K562 (cell line): ENCODE results near the gene ARHGEF9. TPM values are rescaled to one million over a fixed set of nuclear protein-coding genes. Genes with fewer than 3 reads are reported as not detected.
A peak's percentile ranks its signal among the peaks of the same experiment; 100 is the strongest.

Source experiments
- ATAC-seq: fragments of 200-7000 bp; cut with Tn5 transposase; 3 replicates; pipeline ENCODE4 v1.9.1; 2020; ENCODE audit warnings: moderate library complexity
- BruUV-seq: library from RNA; stranded (reverse); fragments of 400-500 nt; replicated peaks from 2 replicates; lab custom pipeline; 2021; lab: Mats Ljungman, UMichigan
- CTCF ChIA-PET: fragments of 300-600 bp; formaldehyde crosslinking; extraction: SDS; loops from one replicate; lab custom pipeline; 2021; ENCODE audit warnings: low intra/inter-chr PET ratio; lab: Yijun Ruan, JAX
- POLR2A ChIA-PET: fragments of 300-600, 350-650 bp; sonication (Branson Sonifier 250); formaldehyde crosslinking; extraction: SDS; loops from one replicate; lab custom pipeline; 2021; ENCODE audit warnings: antibody characterized with exemption, inconsistent platforms; lab: Yijun Ruan, JAX
- DNase-seq, 4 experiments: peaks; one replicate each; pipeline versions ENCODE4 v3.0.0 to v3.0.0-alpha.2; 2011 to 2018; ENCODE audit warnings: low spot score in 3 of 4, mixed read lengths in 3 of 4; ENCODE audit errors: extremely low read depth in 1 of 4
- FAIRE-seq: peaks from 2 replicates; lab custom pipeline; 2011; peaks lifted over from hg19 to GRCh38; lab: Jason Lieb, UNC
- H2AFZ ChIP-seq: 2 replicates; pipeline ENCODE4 v1.6.0; 2011; ENCODE audit warnings: low read depth, low read length, control low read depth, inconsistent platforms
- H3K27ac ChIP-seq: fragments of 200-600 bp; 3 replicates; pipeline ENCODE4 v1.8.0; 2011; ENCODE audit warnings: low read depth, mild to moderate bottlenecking, control low read depth, inconsistent platforms, low read length, moderate library complexity, mixed read lengths; ENCODE audit errors: extremely low read depth
- H3K27me3 ChIP-seq, 2 experiments: fragments of 300-600 bp in 1 of 2; 2 replicates in 1 of 2; 3 replicates in 1 of 2; pipeline versions ENCODE4 v1.6.0 to v1.8.0; 2011; ENCODE audit warnings: inconsistent platforms in 2 of 2, low read length in 2 of 2, mild to moderate bottlenecking in 1 of 2, mixed read lengths in 1 of 2, moderate library complexity in 1 of 2; ENCODE audit not compliant: control insufficient read depth in 2 of 2, insufficient read depth in 2 of 2
- H3K36me3 ChIP-seq: fragments of 300-600 bp; 3 replicates; pipeline ENCODE4 v1.8.0; 2011; ENCODE audit warnings: mild to moderate bottlenecking, low read length, inconsistent platforms; ENCODE audit not compliant: control insufficient read depth, insufficient read depth
- H3K4me1 ChIP-seq, 2 experiments: fragments of 200-600 bp in 1 of 2; replicated peaks in 1 of 2; 2 replicates in 1 of 2; 3 replicates in 1 of 2; pipeline versions ENCODE4 v1.5.1 to v1.8.0; 2011; ENCODE audit warnings: inconsistent platforms in 2 of 2, low read length in 2 of 2, mild to moderate bottlenecking in 1 of 2, mixed read lengths in 1 of 2, moderate library complexity in 1 of 2; ENCODE audit not compliant: control insufficient read depth in 2 of 2, insufficient read depth in 2 of 2
- H3K4me2 ChIP-seq: 2 replicates; pipeline ENCODE4 v1.6.1; 2011; ENCODE audit warnings: low read length, control low read depth, inconsistent platforms, mixed read lengths; ENCODE audit not compliant: insufficient read depth
- H3K4me3 ChIP-seq: fragments of 200-600 bp; sonication (generic), shearing (Covaris generic); 2 replicates; pipeline ENCODE4 v1.5.1; 2016; ENCODE audit warnings: control low read depth, inconsistent platforms
- H3K79me2 ChIP-seq: fragments of 200-600 bp; 3 replicates; pipeline ENCODE4 v1.8.0; 2011; ENCODE audit warnings: low read length, inconsistent platforms; ENCODE audit not compliant: control insufficient read depth, insufficient read depth
- H3K9ac ChIP-seq, 2 experiments: 2 replicates each; pipeline versions ENCODE4 v1.6.0 to v1.6.1; 2011; ENCODE audit warnings: low read depth in 2 of 2, low read length in 2 of 2, control low read depth in 1 of 2, inconsistent platforms in 1 of 2, mild to moderate bottlenecking in 1 of 2, mixed read lengths in 1 of 2; ENCODE audit not compliant: insufficient read depth in 1 of 2
- H3K9me1 ChIP-seq: one replicate; pipeline ENCODE4 v1.6.0; 2011; ENCODE audit warnings: inconsistent platforms, mild to moderate bottlenecking, low read length, moderate library complexity; ENCODE audit not compliant: control insufficient read depth, insufficient read depth
- H3K9me3 ChIP-seq: replicated peaks from 2 replicates; pipeline ENCODE4 v1.5.1; 2011; ENCODE audit warnings: low read depth, low read length, inconsistent platforms; ENCODE audit not compliant: control insufficient read depth, insufficient read depth
- H4K20me1 ChIP-seq: replicated peaks from 2 replicates; pipeline ENCODE4 v1.6.1; 2011; ENCODE audit warnings: low read length, inconsistent platforms, mixed read lengths; ENCODE audit not compliant: control insufficient read depth, insufficient read depth
- ARNT ChIP-seq, 2 experiments: fragments of 450-650 bp; IDR thresholded peaks; 2 replicates each; pipeline ENCODE4 v1.6.1; 2016; ENCODE audit warnings: mild to moderate bottlenecking in 1 of 2
- ATF1 ChIP-seq, 2 experiments: fragments of 450-650 bp in 1 of 2; IDR thresholded peaks; 2 replicates each; pipeline ENCODE4 v1.6.1; 2016; ENCODE audit warnings: missing compliant biosample characterization in 1 of 2, missing genetic modification characterization in 1 of 2
- DACH1 ChIP-seq: fragments of 450-650 bp; IDR thresholded peaks from 2 replicates; pipeline ENCODE4 v1.6.1; 2018; ENCODE audit not compliant: partially characterized antibody
- ELF4 ChIP-seq: fragments of 450-650 bp; formaldehyde crosslinking; IDR thresholded peaks from 2 replicates; pipeline ENCODE4 v1.4.0; 2022; ENCODE audit warnings: missing genetic modification characterization
- HNRNPK ChIP-seq: fragments of 200-400 bp; formaldehyde crosslinking; IDR thresholded peaks from one replicate; pipeline ENCODE4 v1.6.1; 2018; ENCODE audit warnings: mild to moderate bottlenecking, low read depth, low read length; ENCODE audit not compliant: poor library complexity, severe bottlenecking
- HSF4 ChIP-seq: fragments of 250-450 bp; sonication (Bioruptor Pico); IDR thresholded peaks from 2 replicates; pipeline ENCODE4 v2.1.2; 2022; ENCODE audit warnings: mild to moderate bottlenecking, moderate library complexity, borderline replicate concordance
- MAFG ChIP-seq: fragments of 450-650 bp; conservative IDR thresholded peaks from 2 replicates; pipeline ENCODE4 v1.6.1; 2016; ENCODE audit warnings: missing genetic modification characterization, missing compliant biosample characterization
- MCM7 ChIP-seq, 2 experiments: fragments of 450-650 bp; IDR thresholded peaks; 2 replicates each; pipeline ENCODE4 v1.6.1; 2016 to 2018
- RBM34 ChIP-seq: fragments of 200-400 bp; formaldehyde crosslinking; IDR thresholded peaks from 2 replicates; pipeline ENCODE4 v1.6.1; 2018; ENCODE audit warnings: low read length, borderline replicate concordance; ENCODE audit not compliant: insufficient read depth
- ZHX1 ChIP-seq: fragments of 150-350 bp; conservative IDR thresholded peaks from 2 replicates; pipeline ENCODE4 v1.6.1; 2014; ENCODE audit warnings: low read length
- ZNF133 ChIP-seq: fragments of 250-450 bp; sonication (Bioruptor Pico); IDR thresholded peaks from 2 replicates; pipeline ENCODE4 v1.4.0; 2020; ENCODE audit warnings: mild to moderate bottlenecking
- WGBS: fragments of 100-300 bp; shearing (Covaris generic); methylation state at CpG from one replicate; pipeline ENCODE4 v1.1.6; 2016; ENCODE audit warnings: low coverage, mixed read lengths; ENCODE audit not compliant: insufficient coverage; ENCODE audit errors: missing lambda C conversion rate; 5-methylcytosine and 5-hydroxymethylcytosine counted together
- in situ Hi-C: fragments of 300-500 bp; cut with MboI; formaldehyde crosslinking; loops from 4 replicates; pipeline ENCODE4 v1.15.0; 2018; ENCODE audit warnings: inconsistent platforms, mixed read lengths
- intact Hi-C: fragments of 100-400 bp; cut with micrococcal nuclease; formaldehyde crosslinking; loops from 2 replicates; pipeline ENCODE4 v1.14.2; 2022
- polyA plus RNA-seq, 8 experiments: library from polyadenylated mRNA; depleted of rRNA in 4 of 8; stranded (reverse) in 5 of 8; unstranded in 3 of 8; fragments of >200 nt; fragmentation: Nextera tagmentation in 2 of 8; fragmentation: Illumina TruSeq in 1 of 8; extraction: Ambion mirVana in 2 of 8; extraction: Trizol in 1 of 8; gene quantifications; 2 replicates each; pipeline versions ENCODE4 v1.2.1 to v1.2.3, GENCODE V29; 2011 to 2014; ENCODE audit warnings: inconsistent platforms in 1 of 8, missing spikeins in 1 of 8
- total RNA-seq, 7 experiments: library from RNA; depleted of rRNA in 6 of 7; stranded (reverse); fragments of >200 nt in 6 of 7; fragmentation: Illumina TruSeq in 2 of 7; extraction: Trizol in 2 of 7; gene quantifications; 2 replicates each; pipeline versions ENCODE4 v1.2.1 to v1.2.3, GENCODE V29; 2011 to 2021; ENCODE audit warnings: low replicate concordance in 1 of 7
- TF ChIP-seq, protein P1 (sequence below): fragments of 250-450 bp; sonication (Bioruptor Pico); IDR thresholded peaks from 2 replicates; pipeline ENCODE4 v1.6.1; 2021; ENCODE audit warnings: mild to moderate bottlenecking
- TF ChIP-seq, protein P2 (sequence below): IDR thresholded peaks from 2 replicates; pipeline ENCODE4 v1.6.1; 2016; ENCODE audit warnings: missing genetic modification characterization, missing compliant biosample characterization
- TF ChIP-seq, protein P3 (sequence below): sonication (generic); formaldehyde crosslinking; IDR thresholded peaks from 2 replicates; pipeline ENCODE4 v1.8.0; 2022; ENCODE audit warnings: mild to moderate bottlenecking, missing genetic modification reagents

ARHGEF9 gene
- total and polyA plus RNA-seq, 9 of the 15 experiments (the other 6 are each of a cell fraction or from before 2014, with no cell fraction given): 0.09 to 0.24 (median 0.15) TPM; not detected in 2

DNA sequence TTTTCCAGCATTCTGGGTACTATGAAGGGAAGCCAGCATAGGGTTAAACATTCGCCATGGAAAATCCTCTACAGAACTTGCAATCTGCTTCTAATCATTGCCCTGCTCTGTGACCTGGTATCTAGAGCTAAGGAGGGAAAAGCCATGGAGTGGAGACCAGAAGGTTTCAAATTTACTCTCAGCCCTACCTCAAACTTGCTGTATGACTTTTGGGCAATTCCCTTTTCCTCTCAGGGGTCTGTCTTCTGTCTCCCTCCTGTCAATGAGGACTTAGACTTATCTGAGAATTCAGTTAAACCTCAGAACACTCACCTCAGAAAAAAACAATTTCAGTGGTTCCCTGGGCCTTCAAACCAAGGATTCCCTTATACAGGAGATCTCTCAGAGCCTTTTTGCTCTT lies 29.1 kb downstream of the ARHGEF9 start (continued):
- TF ChIP-seq DACH1 (no peak), RBM34 (no peak), MAFG (tag) (no peak)
- TF ChIP-seq, all 486 proteins: peak for 0

DNA sequence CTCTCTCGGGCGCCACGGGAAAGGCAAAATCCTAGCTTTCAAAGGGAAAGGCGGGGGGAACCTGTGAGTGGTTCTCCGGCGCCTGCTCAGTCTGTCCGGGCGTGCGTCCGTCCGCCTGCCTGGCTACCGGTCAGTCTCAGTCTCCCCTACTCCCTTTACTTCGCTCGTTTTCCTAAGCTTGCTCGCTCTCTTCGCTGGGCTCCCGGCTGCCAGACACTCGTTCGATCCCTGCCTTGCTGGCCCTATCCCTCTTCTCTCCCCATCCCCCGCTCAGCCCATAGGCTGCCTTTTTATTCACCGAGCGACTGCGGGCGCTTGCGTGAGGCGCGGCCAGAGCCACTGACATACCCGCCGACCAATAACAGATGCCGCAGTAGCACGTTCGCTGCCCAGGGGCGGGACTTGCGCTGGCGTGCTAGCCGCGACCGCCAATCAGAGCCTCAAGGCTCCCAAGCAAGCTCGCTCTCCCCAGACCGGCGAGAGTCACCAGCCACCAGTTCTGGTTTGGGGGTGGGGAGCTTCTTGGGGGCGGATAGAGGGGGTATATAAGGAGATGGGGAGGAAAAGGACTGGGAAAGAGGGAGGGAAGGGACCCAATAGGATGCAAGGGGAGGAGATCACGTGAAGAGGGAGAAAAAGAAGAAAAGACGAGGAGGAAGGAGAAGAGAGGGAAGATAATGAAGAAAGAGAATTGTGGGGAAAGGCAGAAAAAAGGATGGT lies 30.0 kb downstream of the ARHGEF9 start:
- in situ Hi-C loops: no loop called here
- WGBS: 7% methylated on average over 17 of the region's 44 CpGs
- Histone ChIP-seq H3K4me1 (no peaks in the 10 kb centered on the region), H3K27ac (no peak overlapping the region), H3K9ac (0 out of 4 replicates have a peak overlapping the region, but pooled peaks of 1 of the 2 experiments have one; percentile 17), H3K36me3 (no peaks in the 10 kb centered on the region), H3K4me2 (no peak overlapping the region), H3K4me3 (peak overlapping the region; percentile 22), H3K9me1 (no peaks in the 10 kb centered on the region), H3K9me3 (no peaks in the 10 kb centered on the region), H4K20me1 (no peaks in the 10 kb centered on the region), H3K79me2 (no peaks in the 10 kb centered on the region), H3K27me3 (no peaks in the 10 kb centered on the region), H2AFZ (no peak overlapping the region)
- ChIA-PET POLR2A (no interaction called here), CTCF (no interaction called here)
- DNase-seq: peak; percentile 16 to 23 (median 20)
- intact Hi-C loops: no loop called here
- peak; percentile 87 for ATAC-seq
- FAIRE-seq: no peak
- no TSS peak for BruUV-seq
- no peak for TF ChIP-seq ZNF133 (CRISPR knock-in tag)
- TF ChIP-seq, protein P1, sequence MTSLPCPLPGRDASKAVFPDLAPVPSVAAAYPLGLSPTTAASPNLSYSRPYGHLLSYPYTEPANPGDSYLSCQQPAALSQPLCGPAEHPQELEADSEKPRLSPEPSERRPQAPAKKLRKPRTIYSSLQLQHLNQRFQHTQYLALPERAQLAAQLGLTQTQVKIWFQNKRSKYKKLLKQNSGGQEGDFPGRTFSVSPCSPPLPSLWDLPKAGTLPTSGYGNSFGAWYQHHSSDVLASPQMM (CRISPR knock-in tag): no peak
- TF ChIP-seq, protein P2, sequence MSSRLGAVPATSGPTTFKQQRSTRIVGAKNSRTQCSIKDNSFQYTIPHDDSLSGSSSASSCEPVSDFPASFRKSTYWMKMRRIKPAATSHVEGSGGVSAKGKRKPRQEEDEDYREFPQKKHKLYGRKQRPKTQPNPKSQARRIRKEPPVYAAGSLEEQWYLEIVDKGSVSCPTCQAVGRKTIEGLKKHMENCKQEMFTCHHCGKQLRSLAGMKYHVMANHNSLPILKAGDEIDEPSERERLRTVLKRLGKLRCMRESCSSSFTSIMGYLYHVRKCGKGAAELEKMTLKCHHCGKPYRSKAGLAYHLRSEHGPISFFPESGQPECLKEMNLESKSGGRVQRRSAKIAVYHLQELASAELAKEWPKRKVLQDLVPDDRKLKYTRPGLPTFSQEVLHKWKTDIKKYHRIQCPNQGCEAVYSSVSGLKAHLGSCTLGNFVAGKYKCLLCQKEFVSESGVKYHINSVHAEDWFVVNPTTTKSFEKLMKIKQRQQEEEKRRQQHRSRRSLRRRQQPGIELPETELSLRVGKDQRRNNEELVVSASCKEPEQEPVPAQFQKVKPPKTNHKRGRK (tag): peak; percentile 69; the same call in 1 of the 2 replicates
- TF ChIP-seq ELF4: no peak
- no peak for TF ChIP-seq HSF4 (CRISPR knock-in tag)
- TF ChIP-seq, protein P3, sequence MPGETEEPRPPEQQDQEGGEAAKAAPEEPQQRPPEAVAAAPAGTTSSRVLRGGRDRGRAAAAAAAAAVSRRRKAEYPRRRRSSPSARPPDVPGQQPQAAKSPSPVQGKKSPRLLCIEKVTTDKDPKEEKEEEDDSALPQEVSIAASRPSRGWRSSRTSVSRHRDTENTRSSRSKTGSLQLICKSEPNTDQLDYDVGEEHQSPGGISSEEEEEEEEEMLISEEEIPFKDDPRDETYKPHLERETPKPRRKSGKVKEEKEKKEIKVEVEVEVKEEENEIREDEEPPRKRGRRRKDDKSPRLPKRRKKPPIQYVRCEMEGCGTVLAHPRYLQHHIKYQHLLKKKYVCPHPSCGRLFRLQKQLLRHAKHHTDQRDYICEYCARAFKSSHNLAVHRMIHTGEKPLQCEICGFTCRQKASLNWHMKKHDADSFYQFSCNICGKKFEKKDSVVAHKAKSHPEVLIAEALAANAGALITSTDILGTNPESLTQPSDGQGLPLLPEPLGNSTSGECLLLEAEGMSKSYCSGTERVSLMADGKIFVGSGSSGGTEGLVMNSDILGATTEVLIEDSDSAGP (CRISPR knock-in tag): no peak
- no peak for TF ChIP-seq ZHX1
- no peak for TF ChIP-seq ATF1 (CRISPR knock-in tag; IDR thresholded peaks at IDR 0.05)
- TF ChIP-seq ATF1 (tag; IDR thresholded peaks at IDR 0.05): peak; percentile 34; the same call in 1 of the 2 replicates
- no peak for TF ChIP-seq MCM7 (IDR thresholded peaks at IDR 0.05)
- TF ChIP-seq ARNT (IDR thresholded peaks at IDR 0.05): no peak
- no peak for TF ChIP-seq HNRNPK
